GM12892 (cell line): ENCODE results near the gene EXD3.

Experiments used
- POLR2A ChIP-seq: IDR thresholded peaks from 2 replicates; pipeline ENCODE4 v1.6.1; 2011; ENCODE audit warnings: low read depth, low read length, control low read depth
- POLR2AphosphoS5 ChIP-seq: IDR thresholded peaks from 2 replicates; pipeline ENCODE4 v1.6.1; 2011; ENCODE audit warnings: low read depth, low read length, control low read depth
- TAF1 ChIP-seq: IDR thresholded peaks from 2 replicates; pipeline ENCODE4 v1.6.1; 2011; ENCODE audit warnings: low read depth, mild to moderate bottlenecking, control low read depth, low read length, borderline replicate concordance

GRCh38 chr9:137318602-137319001 lies 104.4 kb downstream of the EXD3 start:
- TF ChIP-seq POLR2AphosphoS5, result no peak
- no peak for TF ChIP-seq POLR2A
- no peak for TF ChIP-seq TAF1
